DND-41 (cell line): ENCODE results near the gene WRNIP1.
"Not testable (repeated sequence)": the region's sequence is repeated elsewhere in the genome, so short reads cannot be mapped to it uniquely, and the experiment has no call there.

Experiments
- ATAC-seq: fragments of 200-7000 bp; cut with Tn5 transposase; 3 replicates; pipeline ENCODE4 v1.9.1; 2021; ENCODE audit warnings: low read depth; ENCODE audit not compliant: insufficient read depth
- DNase-seq: peaks from one replicate; pipeline ENCODE4 v3.0.0-alpha.2; 2020
- H2AFZ ChIP-seq: 2 replicates; pipeline ENCODE4 v1.6.0; 2012; ENCODE audit warnings: low read depth, low read length
- H3K27ac ChIP-seq: 2 replicates; pipeline ENCODE4 v1.5.1; 2012; ENCODE audit warnings: low read length, inconsistent platforms
- H3K27me3 ChIP-seq: fragments of 200-600 bp; sonication (generic); 2 replicates; pipeline ENCODE4 v1.6.0; 2012; ENCODE audit warnings: low read length, mild to moderate bottlenecking, inconsistent platforms; ENCODE audit not compliant: insufficient read depth, poor library complexity
- H3K36me3 ChIP-seq: 2 replicates; pipeline ENCODE4 v1.5.1; 2012; ENCODE audit warnings: low read length, inconsistent platforms; ENCODE audit not compliant: insufficient read depth
- H3K4me1 ChIP-seq: 2 replicates; pipeline ENCODE4 v1.5.1; 2012; ENCODE audit warnings: mild to moderate bottlenecking, low read length; ENCODE audit not compliant: insufficient read depth
- H3K4me2 ChIP-seq: 2 replicates; pipeline ENCODE4 v1.6.0; 2012; ENCODE audit warnings: mild to moderate bottlenecking, moderate library complexity, low read length, inconsistent platforms; ENCODE audit not compliant: insufficient read depth
- H3K4me3 ChIP-seq, 2 experiments: fragments of 200-600 bp in 1 of 2; shearing (Covaris generic) in 1 of 2; 2 replicates each; pipeline ENCODE4 v1.5.1; 2012 to 2016; ENCODE audit warnings: inconsistent platforms in 2 of 2, low read length in 2 of 2, mild to moderate bottlenecking in 2 of 2, low read depth in 1 of 2, moderate library complexity in 1 of 2
- H3K79me2 ChIP-seq: 2 replicates; pipeline ENCODE4 v1.6.0; 2012; ENCODE audit warnings: low read length, inconsistent platforms; ENCODE audit not compliant: insufficient read depth
- H3K9ac ChIP-seq: 2 replicates; pipeline ENCODE4 v1.6.0; 2012; ENCODE audit warnings: low read depth, mild to moderate bottlenecking, inconsistent platforms, low read length, moderate library complexity
- H3K9me3 ChIP-seq: 2 replicates; pipeline ENCODE4 v1.5.1; 2012; ENCODE audit warnings: low read length, moderate library complexity, mild to moderate bottlenecking, inconsistent platforms; ENCODE audit not compliant: insufficient read depth, severe bottlenecking
- H4K20me1 ChIP-seq: 2 replicates; pipeline ENCODE4 v1.6.0; 2012; ENCODE audit warnings: low read length; ENCODE audit not compliant: insufficient read depth
- CTCF ChIP-seq: IDR thresholded peaks from 2 replicates; pipeline ENCODE4 v1.5.1; 2012; ENCODE audit warnings: borderline replicate concordance, low read length, moderate library complexity, mild to moderate bottlenecking; ENCODE audit not compliant: poor library complexity, severe bottlenecking; ENCODE audit errors: extremely low read depth
- EZH2 ChIP-seq: IDR thresholded peaks from 3 replicates; pipeline ENCODE4 v1.6.1; 2012; ENCODE audit warnings: borderline replicate concordance, low read depth, mild to moderate bottlenecking, moderate library complexity, low read length, inconsistent platforms; ENCODE audit not compliant: severe bottlenecking

The WRNIP1 gene

GRCh38 chr6:2760882-2761842, 4.0 kb upstream of the WRNIP1 start:
- Histone ChIP-seq H3K9me3 (no peaks in the 10 kb centered on the region), H3K4me2 (no peak overlapping the region), H3K27me3 (peaks cover 6% of the 10 kb centered on the region), H3K4me1 (peaks cover 14% of the 10 kb centered on the region), H3K27ac (no peak overlapping the region), H3K36me3 (peaks cover 6% of the 10 kb centered on the region; the same call in 1 of the 2 replicates), H3K79me2 (peaks cover 9% of the 10 kb centered on the region), H3K9ac (no peak overlapping the region), H2AFZ (no peak overlapping the region), H3K4me3 (no peak overlapping the region), H4K20me1 (peaks cover 4% of the 10 kb centered on the region)
- ATAC-seq (no peak), DNase-seq (no peak)
- peak; percentile 50 for TF ChIP-seq CTCF
- TF ChIP-seq EZH2 = no peak

GRCh38 chr6:2762868-2763267, 2.3 kb upstream of the WRNIP1 start:
- not testable (repeated sequence) for H3K4me2 ChIP-seq, ATAC-seq, H3K27ac ChIP-seq, H2AFZ ChIP-seq, H3K4me3 ChIP-seq, H3K27me3 ChIP-seq, H3K9ac ChIP-seq, H3K9me3 ChIP-seq
- peaks cover 21% of the 10 kb centered on the region for H4K20me1 ChIP-seq
- peaks cover 25% of the 10 kb centered on the region for H3K4me1 ChIP-seq
- H3K36me3 ChIP-seq = peaks cover 17% of the 10 kb centered on the region; the same call in 1 of the 2 replicates
- H3K79me2 ChIP-seq = peaks cover 26% of the 10 kb centered on the region
- peak; percentile 26 for DNase-seq

GRCh38 chr6:2763345-2763841, 1.8 kb upstream of the WRNIP1 start:
- ATAC-seq = no peak
- no peak overlapping the region for H3K27ac ChIP-seq
- peaks cover 26% of the 10 kb centered on the region for H4K20me1 ChIP-seq
- no peaks in the 10 kb centered on the region for H3K27me3 ChIP-seq
- no peak overlapping the region for H3K4me3 ChIP-seq
- H2AFZ ChIP-seq = 0 out of 2 replicates have a peak overlapping the region, but pooled peaks have one; percentile 13
- H3K9ac ChIP-seq = no peak overlapping the region
- DNase-seq = no peak
- TF ChIP-seq EZH2 = no peak
- no peak for TF ChIP-seq CTCF
- no peaks in the 10 kb centered on the region for H3K9me3 ChIP-seq
- no peak overlapping the region for H3K4me2 ChIP-seq
- peaks cover 31% of the 10 kb centered on the region for H3K79me2 ChIP-seq
- H3K4me1 ChIP-seq = peaks cover 30% of the 10 kb centered on the region
- H3K36me3 ChIP-seq = peaks cover 22% of the 10 kb centered on the region
